Heart left ventricle (tissue), 13 donors: ENCODE data around the gene CGB2.

Experiments
- POLR2A ChIP-seq, 2 donors: fragments of 450-650 bp; IDR thresholded peaks; one replicate each; pipeline ENCODE4 v1.6.1; 2017; ENCODE audit warnings: antibody characterized with exemption in 2 of 2, mild to moderate bottlenecking in 2 of 2, moderate library complexity in 2 of 2
- TF ChIP-seq, protein P1 (sequence below), 12 donors: fragments of 200-600 bp; sonication (generic) in 4 of 12; IDR thresholded peaks; one replicate each; pipeline versions ENCODE4 v1.5.0 to v1.8.0; 2018 to 2022; ENCODE audit warnings: antibody characterized with exemption in 12 of 12, mild to moderate bottlenecking in 5 of 12
- donor health status: ischemic (EF 13 %, LVEDD 7.1; RV severe dilation, severe dysfunction).
- donor health status: DM: no; HTN: yes; CAD: no.
- donor health status: DM: no; HTN: no; CAD: no.
- donor health status: ischemic (EF 25% LVEDD 6.9; RV normal size, moderate dysfunction).
- donor health status: ischemic (EF 25% LVEDD 5.7; RV mildly dilated, moderate dysfunction).
- donor health status: ischemic (EF 35%, LVEDD 5.7; RV mildly dilated, moderate dysfunction).
- donor health status: nonischemic (EF 11% LVEDD 7.7; RV severe dilation, severe dysfunction).
- donor health status: DM: yes; HTN: yes; CAD: no.
- donor health status: PGD.
- donor health status: ischemic (EF 29% LVEDD 5.4; RV normal size, mild dysfunction).
- donor health status: nonischemic (EF 23%, LVEDD 6.1; RV moderate dilation, normal function).

GRCh38 chr19:49061000-49061399, 29.3 kb downstream of the CGB2 start:
- TF ChIP-seq POLR2A (IDR thresholded peaks at IDR 0.05), result no peak
- TF ChIP-seq, protein P1, sequence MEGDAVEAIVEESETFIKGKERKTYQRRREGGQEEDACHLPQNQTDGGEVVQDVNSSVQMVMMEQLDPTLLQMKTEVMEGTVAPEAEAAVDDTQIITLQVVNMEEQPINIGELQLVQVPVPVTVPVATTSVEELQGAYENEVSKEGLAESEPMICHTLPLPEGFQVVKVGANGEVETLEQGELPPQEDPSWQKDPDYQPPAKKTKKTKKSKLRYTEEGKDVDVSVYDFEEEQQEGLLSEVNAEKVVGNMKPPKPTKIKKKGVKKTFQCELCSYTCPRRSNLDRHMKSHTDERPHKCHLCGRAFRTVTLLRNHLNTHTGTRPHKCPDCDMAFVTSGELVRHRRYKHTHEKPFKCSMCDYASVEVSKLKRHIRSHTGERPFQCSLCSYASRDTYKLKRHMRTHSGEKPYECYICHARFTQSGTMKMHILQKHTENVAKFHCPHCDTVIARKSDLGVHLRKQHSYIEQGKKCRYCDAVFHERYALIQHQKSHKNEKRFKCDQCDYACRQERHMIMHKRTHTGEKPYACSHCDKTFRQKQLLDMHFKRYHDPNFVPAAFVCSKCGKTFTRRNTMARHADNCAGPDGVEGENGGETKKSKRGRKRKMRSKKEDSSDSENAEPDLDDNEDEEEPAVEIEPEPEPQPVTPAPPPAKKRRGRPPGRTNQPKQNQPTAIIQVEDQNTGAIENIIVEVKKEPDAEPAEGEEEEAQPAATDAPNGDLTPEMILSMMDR (IDR thresholded peaks at IDR 0.05), result no peak
